ENCODE results near the gene P2RY4. TPM values are rescaled to one million over a fixed set of nuclear protein-coding genes. Genes with fewer than 3 reads are reported as not detected.

The P2RY4 gene
- total and polyA plus RNA-seq, 2 of the 13 experiments (the other 11 are each of a cell fraction or from before 2014, with no cell fraction given): 0.07 to 0.49 TPM

DNA sequence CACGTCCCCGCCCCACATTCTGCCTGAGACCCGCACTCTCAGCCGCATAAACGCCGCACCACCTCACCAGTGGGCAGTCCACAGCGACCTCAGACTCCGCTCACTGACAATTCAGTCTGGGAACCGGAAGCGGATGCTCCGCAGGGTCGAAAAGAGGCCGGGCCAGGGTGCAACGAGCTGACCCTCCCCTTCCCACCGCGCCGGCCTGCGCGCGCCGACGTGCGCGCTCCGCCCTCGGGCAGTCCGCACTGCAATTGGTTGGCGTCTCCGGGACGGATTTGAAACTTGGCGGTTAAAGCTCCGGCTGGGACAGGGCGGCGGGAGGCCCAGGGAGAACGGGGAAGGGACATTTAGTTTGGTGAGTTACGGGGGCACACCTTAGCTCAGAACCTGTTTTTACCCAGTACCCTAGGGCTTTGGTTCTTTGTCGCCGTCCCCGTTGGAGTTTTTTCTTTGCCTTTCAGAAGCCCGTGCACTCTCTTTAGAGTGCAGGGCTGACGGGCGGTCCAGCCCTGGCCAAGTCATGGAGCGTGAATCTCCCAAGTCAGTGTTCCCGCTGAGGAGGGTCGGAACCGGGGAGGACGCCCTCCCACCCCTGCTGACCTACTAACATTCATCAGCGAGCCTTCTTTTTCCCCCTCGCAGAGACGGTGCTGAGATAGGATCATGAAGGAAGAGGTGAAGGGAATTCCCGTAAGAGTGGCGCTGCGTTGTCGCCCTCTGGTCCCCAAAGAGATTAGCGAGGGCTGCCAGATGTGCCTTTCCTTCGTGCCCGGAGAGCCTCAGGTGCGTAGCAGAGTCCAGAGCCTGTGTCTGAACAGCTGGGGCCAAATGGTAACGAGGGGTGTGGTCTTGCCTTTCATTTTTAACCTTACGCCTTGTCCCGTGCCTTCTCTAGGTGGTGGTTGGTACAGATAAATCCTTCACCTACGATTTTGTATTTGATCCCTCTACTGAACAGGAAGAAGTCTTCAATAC, 30.1 kb upstream of the P2RY4 start, which contains the start of the genes KIF4A and PDZD11 (continued):
- TF ChIP-seq ZSCAN29 (CRISPR knock-in tag; conservative IDR thresholded peaks at IDR 0.05) (no peak), POLR2A (IDR thresholded peaks at IDR 0.05; ENCODE audit: insufficient read depth in 1 of 2, low read depth in 2 of 2, low read length in 2 of 2) (peak; percentile 71 to 89; a peak in 3 of 4 replicates), FOXM1 (CRISPR knock-in tag; IDR thresholded peaks at IDR 0.05) (peak; percentile 72; the same call in 1 of the 2 replicates), ZNF326 (CRISPR knock-in tag; IDR thresholded peaks at IDR 0.05; ENCODE audit: borderline replicate concordance) (no peak), STAG1 (CRISPR knock-in tag; IDR thresholded peaks at IDR 0.05) (no peak), WIZ (CRISPR knock-in tag; IDR thresholded peaks at IDR 0.05) (no peak), ATF1 (CRISPR knock-in tag; IDR thresholded peaks at IDR 0.05) (peak; percentile 57; the same call in 1 of the 2 replicates), KLF13 (CRISPR knock-in tag; IDR thresholded peaks at IDR 0.05) (no peak), NBN (conservative IDR thresholded peaks at IDR 0.05) (no peak), TEAD3 (CRISPR knock-in tag; optimal IDR thresholded peaks at IDR 0.05; ENCODE audit: borderline replicate concordance) (no peak), ZBTB20 (CRISPR knock-in tag; IDR thresholded peaks at IDR 0.05; ENCODE audit: borderline replicate concordance, low read depth) (no peak), CHD4 (IDR thresholded peaks at IDR 0.05; ENCODE audit: borderline replicate concordance, low read length) (no peak), KDM4B (CRISPR knock-in tag; IDR thresholded peaks at IDR 0.05) (no peak), ELF3 (CRISPR knock-in tag; IDR thresholded peaks at IDR 0.05) (peak; percentile 30; the same call in 1 of the 2 replicates), PHF20 (CRISPR knock-in tag; IDR thresholded peaks at IDR 0.05) (peak; percentile 79), MYNN (CRISPR knock-in tag; IDR thresholded peaks at IDR 0.05; ENCODE audit: low read depth) (no peak)
- TF ChIP-seq, protein P1, sequence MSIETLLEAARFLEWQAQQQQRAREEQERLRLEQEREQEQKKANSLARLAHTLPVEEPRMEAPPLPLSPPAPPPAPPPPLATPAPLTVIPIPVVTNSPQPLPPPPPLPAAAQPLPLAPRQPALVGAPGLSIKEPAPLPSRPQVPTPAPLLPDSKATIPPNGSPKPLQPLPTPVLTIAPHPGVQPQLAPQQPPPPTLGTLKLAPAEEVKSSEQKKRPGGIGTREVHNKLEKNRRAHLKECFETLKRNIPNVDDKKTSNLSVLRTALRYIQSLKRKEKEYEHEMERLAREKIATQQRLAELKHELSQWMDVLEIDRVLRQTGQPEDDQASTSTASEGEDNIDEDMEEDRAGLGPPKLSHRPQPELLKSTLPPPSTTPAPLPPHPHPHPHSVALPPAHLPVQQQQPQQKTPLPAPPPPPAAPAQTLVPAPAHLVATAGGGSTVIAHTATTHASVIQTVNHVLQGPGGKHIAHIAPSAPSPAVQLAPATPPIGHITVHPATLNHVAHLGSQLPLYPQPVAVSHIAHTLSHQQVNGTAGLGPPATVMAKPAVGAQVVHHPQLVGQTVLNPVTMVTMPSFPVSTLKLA (IDR thresholded peaks at IDR 0.05): no peak; the same call in 1 of the 2 replicates
- TF ChIP-seq, protein P2, sequence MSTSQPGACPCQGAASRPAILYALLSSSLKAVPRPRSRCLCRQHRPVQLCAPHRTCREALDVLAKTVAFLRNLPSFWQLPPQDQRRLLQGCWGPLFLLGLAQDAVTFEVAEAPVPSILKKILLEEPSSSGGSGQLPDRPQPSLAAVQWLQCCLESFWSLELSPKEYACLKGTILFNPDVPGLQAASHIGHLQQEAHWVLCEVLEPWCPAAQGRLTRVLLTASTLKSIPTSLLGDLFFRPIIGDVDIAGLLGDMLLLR (CRISPR knock-in tag; IDR thresholded peaks at IDR 0.05): no peak
- TF ChIP-seq, protein P3, sequence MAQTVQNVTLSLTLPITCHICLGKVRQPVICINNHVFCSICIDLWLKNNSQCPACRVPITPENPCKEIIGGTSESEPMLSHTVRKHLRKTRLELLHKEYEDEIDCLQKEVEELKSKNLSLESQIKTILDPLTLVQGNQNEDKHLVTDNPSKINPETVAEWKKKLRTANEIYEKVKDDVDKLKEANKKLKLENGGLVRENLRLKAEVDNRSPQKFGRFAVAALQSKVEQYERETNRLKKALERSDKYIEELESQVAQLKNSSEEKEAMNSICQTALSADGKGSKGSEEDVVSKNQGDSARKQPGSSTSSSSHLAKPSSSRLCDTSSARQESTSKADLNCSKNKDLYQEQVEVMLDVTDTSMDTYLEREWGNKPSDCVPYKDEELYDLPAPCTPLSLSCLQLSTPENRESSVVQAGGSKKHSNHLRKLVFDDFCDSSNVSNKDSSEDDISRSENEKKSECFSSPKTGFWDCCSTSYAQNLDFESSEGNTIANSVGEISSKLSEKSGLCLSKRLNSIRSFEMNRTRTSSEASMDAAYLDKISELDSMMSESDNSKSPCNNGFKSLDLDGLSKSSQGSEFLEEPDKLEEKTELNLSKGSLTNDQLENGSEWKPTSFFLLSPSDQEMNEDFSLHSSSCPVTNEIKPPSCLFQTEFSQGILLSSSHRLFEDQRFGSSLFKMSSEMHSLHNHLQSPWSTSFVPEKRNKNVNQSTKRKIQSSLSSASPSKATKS (CRISPR knock-in tag; IDR thresholded peaks at IDR 0.05): no peak
- TF ChIP-seq, protein P4, sequence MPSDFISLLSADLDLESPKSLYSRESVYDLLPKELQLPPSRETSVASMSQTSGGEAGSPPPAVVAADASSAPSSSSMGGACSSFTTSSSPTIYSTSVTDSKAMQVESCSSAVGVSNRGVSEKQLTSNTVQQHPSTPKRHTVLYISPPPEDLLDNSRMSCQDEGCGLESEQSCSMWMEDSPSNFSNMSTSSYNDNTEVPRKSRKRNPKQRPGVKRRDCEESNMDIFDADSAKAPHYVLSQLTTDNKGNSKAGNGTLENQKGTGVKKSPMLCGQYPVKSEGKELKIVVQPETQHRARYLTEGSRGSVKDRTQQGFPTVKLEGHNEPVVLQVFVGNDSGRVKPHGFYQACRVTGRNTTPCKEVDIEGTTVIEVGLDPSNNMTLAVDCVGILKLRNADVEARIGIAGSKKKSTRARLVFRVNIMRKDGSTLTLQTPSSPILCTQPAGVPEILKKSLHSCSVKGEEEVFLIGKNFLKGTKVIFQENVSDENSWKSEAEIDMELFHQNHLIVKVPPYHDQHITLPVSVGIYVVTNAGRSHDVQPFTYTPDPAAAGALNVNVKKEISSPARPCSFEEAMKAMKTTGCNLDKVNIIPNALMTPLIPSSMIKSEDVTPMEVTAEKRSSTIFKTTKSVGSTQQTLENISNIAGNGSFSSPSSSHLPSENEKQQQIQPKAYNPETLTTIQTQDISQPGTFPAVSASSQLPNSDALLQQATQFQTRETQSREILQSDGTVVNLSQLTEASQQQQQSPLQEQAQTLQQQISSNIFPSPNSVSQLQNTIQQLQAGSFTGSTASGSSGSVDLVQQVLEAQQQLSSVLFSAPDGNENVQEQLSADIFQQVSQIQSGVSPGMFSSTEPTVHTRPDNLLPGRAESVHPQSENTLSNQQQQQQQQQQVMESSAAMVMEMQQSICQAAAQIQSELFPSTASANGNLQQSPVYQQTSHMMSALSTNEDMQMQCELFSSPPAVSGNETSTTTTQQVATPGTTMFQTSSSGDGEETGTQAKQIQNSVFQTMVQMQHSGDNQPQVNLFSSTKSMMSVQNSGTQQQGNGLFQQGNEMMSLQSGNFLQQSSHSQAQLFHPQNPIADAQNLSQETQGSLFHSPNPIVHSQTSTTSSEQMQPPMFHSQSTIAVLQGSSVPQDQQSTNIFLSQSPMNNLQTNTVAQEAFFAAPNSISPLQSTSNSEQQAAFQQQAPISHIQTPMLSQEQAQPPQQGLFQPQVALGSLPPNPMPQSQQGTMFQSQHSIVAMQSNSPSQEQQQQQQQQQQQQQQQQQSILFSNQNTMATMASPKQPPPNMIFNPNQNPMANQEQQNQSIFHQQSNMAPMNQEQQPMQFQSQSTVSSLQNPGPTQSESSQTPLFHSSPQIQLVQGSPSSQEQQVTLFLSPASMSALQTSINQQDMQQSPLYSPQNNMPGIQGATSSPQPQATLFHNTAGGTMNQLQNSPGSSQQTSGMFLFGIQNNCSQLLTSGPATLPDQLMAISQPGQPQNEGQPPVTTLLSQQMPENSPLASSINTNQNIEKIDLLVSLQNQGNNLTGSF (CRISPR knock-in tag; IDR thresholded peaks at IDR 0.05): no peak
- TF ChIP-seq, protein P5, sequence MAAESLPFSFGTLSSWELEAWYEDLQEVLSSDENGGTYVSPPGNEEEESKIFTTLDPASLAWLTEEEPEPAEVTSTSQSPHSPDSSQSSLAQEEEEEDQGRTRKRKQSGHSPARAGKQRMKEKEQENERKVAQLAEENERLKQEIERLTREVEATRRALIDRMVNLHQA (CRISPR knock-in tag; IDR thresholded peaks at IDR 0.05): no peak

All from HepG2 (cell line).